Mesendoderm (in vitro differentiated cells): Measurements from ENCODE around the gene GGT5.
"Not testable (repeated sequence)": the region's sequence is repeated elsewhere in the genome, so short reads cannot be mapped to it uniquely, and the experiment has no call there.

ENCODE experiments used
- DNase-seq: peaks from one replicate; pipeline ENCODE4 v3.0.0; 2013
- H2AK5ac ChIP-seq: 2 replicates; pipeline ENCODE4 v1.6.1; 2013; ENCODE audit warnings: low read length, inconsistent platforms
- H2BK120ac ChIP-seq: 2 replicates; pipeline ENCODE4 v1.6.1; 2013; ENCODE audit warnings: low read depth, mild to moderate bottlenecking, low read length, moderate library complexity, mixed read lengths
- H2BK15ac ChIP-seq: replicated peaks from 2 replicates; pipeline ENCODE4 v1.6.1; 2013; ENCODE audit warnings: low read depth, mild to moderate bottlenecking, moderate library complexity
- H2BK5ac ChIP-seq: 2 replicates; pipeline ENCODE4 v1.6.1; 2013; ENCODE audit warnings: low read length, inconsistent platforms
- H3K18ac ChIP-seq: 2 replicates; pipeline ENCODE4 v1.6.1; 2013; ENCODE audit warnings: mild to moderate bottlenecking, low read length, mixed read lengths
- H3K23ac ChIP-seq: one replicate; pipeline ENCODE4 v1.6.1; 2013; ENCODE audit warnings: low read length
- H3K27ac ChIP-seq: 2 replicates; pipeline ENCODE4 v1.5.1; 2013; ENCODE audit warnings: low read depth, mild to moderate bottlenecking, inconsistent platforms, low read length, moderate library complexity
- H3K27me3 ChIP-seq: 2 replicates; pipeline ENCODE4 v1.6.1; 2013; ENCODE audit warnings: low read length, control low read depth, mild to moderate bottlenecking, inconsistent platforms; ENCODE audit not compliant: insufficient read depth, poor library complexity
- H3K36me3 ChIP-seq: 2 replicates; pipeline ENCODE4 v1.6.1; 2013; ENCODE audit warnings: low read length, inconsistent platforms; ENCODE audit not compliant: control insufficient read depth, insufficient read depth
- H3K4ac ChIP-seq: one replicate; pipeline ENCODE4 v1.6.1; 2013; ENCODE audit warnings: low read depth, mild to moderate bottlenecking, low read length, moderate library complexity
- H3K4me1 ChIP-seq: 2 replicates; pipeline ENCODE4 v1.6.1; 2013; ENCODE audit warnings: low read depth, low read length, inconsistent platforms; ENCODE audit not compliant: control insufficient read depth
- H3K4me2 ChIP-seq: 2 replicates; pipeline ENCODE4 v1.6.1; 2013; ENCODE audit warnings: low read length
- H3K4me3 ChIP-seq: 2 replicates; pipeline ENCODE4 v1.5.1; 2013; ENCODE audit warnings: mild to moderate bottlenecking, low read length
- H3K56ac ChIP-seq: one replicate; pipeline ENCODE4 v1.6.1; 2013; ENCODE audit warnings: low read length
- H3K79me1 ChIP-seq: 2 replicates; pipeline ENCODE4 v1.6.1; 2013; ENCODE audit warnings: low read length, inconsistent platforms
- H3K79me2 ChIP-seq: 2 replicates; pipeline ENCODE4 v1.6.1; 2013; ENCODE audit warnings: mild to moderate bottlenecking, low read length; ENCODE audit not compliant: control insufficient read depth, insufficient read depth
- H3K9ac ChIP-seq: 2 replicates; pipeline ENCODE4 v1.6.1; 2013; ENCODE audit warnings: low read length, inconsistent platforms
- H4K5ac ChIP-seq: one replicate; pipeline ENCODE4 v1.6.1; 2013; ENCODE audit warnings: low read length
- H4K8ac ChIP-seq: one replicate; pipeline ENCODE4 v1.6.1; 2013; ENCODE audit warnings: low read depth, mild to moderate bottlenecking, control low read depth, low read length, moderate library complexity
- WGBS: extraction: QIAGEN DNeasy Blood & Tissue Kit; methylation state at CpG from one replicate; pipeline ENCODE4 v1.1.7; 2013; ENCODE audit warnings: low lambda C conversion rate, missing lambda C conversion rate; ENCODE audit not compliant: insufficient coverage; ENCODE audit errors: extremely low coverage; 5-methylcytosine and 5-hydroxymethylcytosine counted together

Gene GGT5

GRCh38 chr22:24217384-24217783, 27.5 kb downstream of the GGT5 start:
- H3K18ac ChIP-seq, result no peak overlapping the region
- no peak overlapping the region for H3K27ac ChIP-seq
- no peak overlapping the region for H2AK5ac ChIP-seq
- no peak overlapping the region for H3K4ac ChIP-seq
- H3K79me2 ChIP-seq, result no peaks in the 10 kb centered on the region
- no peak overlapping the region for H2BK15ac ChIP-seq
- H2BK5ac ChIP-seq, result no peak overlapping the region
- no peak overlapping the region for H3K56ac ChIP-seq
- no peak overlapping the region for H3K4me2 ChIP-seq
- no peaks in the 10 kb centered on the region for H3K27me3 ChIP-seq
- no peaks in the 10 kb centered on the region for H3K36me3 ChIP-seq
- no peak overlapping the region for H3K9ac ChIP-seq
- no peaks in the 10 kb centered on the region for H3K79me1 ChIP-seq
- no peak overlapping the region for H4K5ac ChIP-seq
- no peak overlapping the region for H3K4me3 ChIP-seq
- no peak overlapping the region for H4K8ac ChIP-seq
- H3K23ac ChIP-seq, result no peak overlapping the region
- no peak for DNase-seq
- H2BK120ac ChIP-seq, result no peak overlapping the region
- no peaks in the 10 kb centered on the region for H3K4me1 ChIP-seq
- WGBS, result no CpG with 5 or more reads among the region's 3 CpGs

- Histone ChIP-seq H3K9ac (no peak overlapping the region), H3K27me3 (no peaks in the 10 kb centered on the region), H4K5ac (no peak overlapping the region), H2BK5ac (no peak overlapping the region), H2BK120ac (no peak overlapping the region), H3K79me2 (no peaks in the 10 kb centered on the region), H2BK15ac (no peak overlapping the region), H3K79me1 (no peaks in the 10 kb centered on the region), H4K8ac (no peak overlapping the region), H3K56ac (no peak overlapping the region), H3K4ac (no peak overlapping the region), H2AK5ac (no peak overlapping the region), H3K23ac (no peak overlapping the region), H3K4me1 (no peaks in the 10 kb centered on the region), H3K36me3 (no peaks in the 10 kb centered on the region), H3K27ac (no peak overlapping the region), H3K18ac (no peak overlapping the region), H3K4me2 (no peak overlapping the region), H3K4me3 (no peak overlapping the region)
- WGBS, result no CpG with 5 or more reads among the region's 12 CpGs
- no peak for DNase-seq
Measured at GRCh38 chr22:24216541-24217209, 28.2 kb downstream of the GGT5 start.

- no peak overlapping the region for H3K23ac ChIP-seq
- H3K27ac ChIP-seq, result no peak overlapping the region
- H3K56ac ChIP-seq, result no peak overlapping the region
- no CpG with 5 or more reads among the region's 12 CpGs for WGBS
- no peak overlapping the region for H4K8ac ChIP-seq
- H3K79me1 ChIP-seq, result no peaks in the 10 kb centered on the region
- no peak overlapping the region for H3K4ac ChIP-seq
- H3K18ac ChIP-seq, result no peak overlapping the region
- H2BK5ac ChIP-seq, result no peak overlapping the region
- no peak for DNase-seq
- H3K4me2 ChIP-seq, result no peak overlapping the region
- H3K36me3 ChIP-seq, result no peaks in the 10 kb centered on the region
- H3K9ac ChIP-seq, result no peak overlapping the region
- no peak overlapping the region for H4K5ac ChIP-seq
- H3K79me2 ChIP-seq, result no peaks in the 10 kb centered on the region
- H3K27me3 ChIP-seq, result no peaks in the 10 kb centered on the region
- H3K4me3 ChIP-seq, result no peak overlapping the region
- no peak overlapping the region for H2AK5ac ChIP-seq
- H2BK15ac ChIP-seq, result no peak overlapping the region
- H2BK120ac ChIP-seq, result no peak overlapping the region
- no peaks in the 10 kb centered on the region for H3K4me1 ChIP-seq
Measured at GRCh38 chr22:24214467-24215285, 30.2 kb downstream of the GGT5 start.

DNA sequence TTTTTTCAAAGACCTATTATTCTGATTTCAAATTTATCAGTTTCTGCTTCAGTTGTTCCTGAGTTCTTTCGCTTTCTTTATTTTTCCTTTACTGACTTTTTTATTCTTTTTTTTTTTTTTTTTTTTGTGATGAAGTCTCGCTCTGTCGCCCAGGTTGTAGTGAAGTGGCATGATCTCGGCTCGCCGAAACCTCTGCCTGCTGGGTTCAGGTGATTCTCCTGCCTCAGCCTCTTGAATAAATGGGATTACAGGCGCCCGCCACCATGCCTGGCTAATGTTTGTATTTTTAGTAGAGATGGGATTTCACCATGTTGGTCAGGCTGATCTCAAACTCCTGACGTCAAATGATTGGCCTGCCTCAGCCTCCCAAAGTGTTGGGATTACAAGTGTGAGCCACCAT, 31.8 kb downstream of the GGT5 start:
- not testable (repeated sequence) for H3K79me1 ChIP-seq, DNase-seq, H4K5ac ChIP-seq, H3K4me3 ChIP-seq, H3K27me3 ChIP-seq, H3K36me3 ChIP-seq, H3K56ac ChIP-seq, H2BK5ac ChIP-seq, H3K79me2 ChIP-seq, H3K4ac ChIP-seq, H3K18ac ChIP-seq, H2BK15ac ChIP-seq, H3K4me1 ChIP-seq, H3K27ac ChIP-seq, H3K4me2 ChIP-seq, H3K23ac ChIP-seq, H3K9ac ChIP-seq, H4K8ac ChIP-seq, H2BK120ac ChIP-seq, H2AK5ac ChIP-seq
- no CpG with 5 or more reads among the region's 9 CpGs for WGBS

DNA sequence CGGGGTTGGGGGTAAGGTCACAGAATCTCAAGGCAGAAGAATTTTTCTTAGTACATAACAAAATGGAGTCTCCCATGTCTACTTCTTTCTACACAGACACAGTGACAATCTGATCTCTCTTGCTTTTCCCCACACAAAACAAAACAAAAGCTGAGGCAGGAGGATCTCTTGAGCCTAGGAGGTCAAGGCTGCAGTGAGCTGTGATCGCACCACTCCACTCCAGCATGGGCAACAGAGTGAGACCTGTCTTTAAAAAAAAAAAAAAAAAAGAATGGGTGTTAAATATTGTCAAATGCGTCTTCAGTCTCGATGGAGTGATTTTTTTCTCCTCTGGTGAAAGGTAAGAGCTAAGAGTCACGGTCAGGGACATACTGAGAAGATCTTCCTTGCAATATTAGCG, 33.2 kb downstream of the GGT5 start:
- not testable (repeated sequence) for H3K27me3 ChIP-seq, H3K79me2 ChIP-seq, H3K23ac ChIP-seq, H3K27ac ChIP-seq, H3K79me1 ChIP-seq, H4K5ac ChIP-seq, H3K4me2 ChIP-seq, H3K18ac ChIP-seq, H3K4me1 ChIP-seq, H4K8ac ChIP-seq, H2BK15ac ChIP-seq, H2BK5ac ChIP-seq, DNase-seq, H3K36me3 ChIP-seq, H3K4ac ChIP-seq, H3K4me3 ChIP-seq, H2AK5ac ChIP-seq, H3K56ac ChIP-seq, H3K9ac ChIP-seq, H2BK120ac ChIP-seq
- no CpG with 5 or more reads among the region's 6 CpGs for WGBS
